Smooth muscle cell (in vitro differentiated cells): ENCODE data around the gene CDC73. TPM values are rescaled to one million over a fixed set of nuclear protein-coding genes. Genes with fewer than 3 reads are reported as not detected.

Experiments
- DNase-seq: peaks from one replicate; lab custom pipeline; 2025; ENCODE audit not compliant: unreplicated experiment; lab: John Stamatoyannopoulos, UW
- H2AFZ ChIP-seq: fragments of 200-600 bp; sonication (generic); 2 replicates; pipeline ENCODE4 v1.6.0; 2016; ENCODE audit warnings: antibody characterized with exemption, low read depth, mild to moderate bottlenecking
- H3F3A ChIP-seq: fragments of 200-600 bp; sonication (generic); 2 replicates; pipeline ENCODE4 v1.6.0; 2017; ENCODE audit warnings: antibody characterized with exemption, low read depth
- H3K27ac ChIP-seq: fragments of 200-600 bp; sonication (generic); 2 replicates; pipeline ENCODE4 v1.5.1; 2016; ENCODE audit warnings: low read depth, mild to moderate bottlenecking
- H3K27me3 ChIP-seq: fragments of 200-600 bp; sonication (generic); 2 replicates; pipeline ENCODE4 v1.6.1; 2016; ENCODE audit warnings: low read depth, mild to moderate bottlenecking
- H3K36me3 ChIP-seq: fragments of 200-600 bp; sonication (generic); 2 replicates; pipeline ENCODE4 v1.5.1; 2016; ENCODE audit warnings: low read depth
- H3K4me1 ChIP-seq: fragments of 200-600 bp; sonication (generic); 2 replicates; pipeline ENCODE4 v1.5.1; 2016; ENCODE audit warnings: low read depth
- H3K4me2 ChIP-seq: fragments of 200-600 bp; sonication (generic); 2 replicates; pipeline ENCODE4 v1.6.0; 2016; ENCODE audit warnings: mild to moderate bottlenecking
- H3K4me3 ChIP-seq: fragments of 200-600 bp; sonication (generic); 2 replicates; pipeline ENCODE4 v1.5.1; 2016; ENCODE audit warnings: mild to moderate bottlenecking
- H3K79me2 ChIP-seq: fragments of 200-600 bp; sonication (generic); 2 replicates; pipeline ENCODE4 v1.6.0; 2016; ENCODE audit warnings: low read depth, mild to moderate bottlenecking
- H3K9ac ChIP-seq: fragments of 200-600 bp; sonication (generic); 2 replicates; pipeline ENCODE4 v1.6.0; 2016; ENCODE audit warnings: low read depth
- H3K9me3 ChIP-seq: fragments of 200-600 bp; sonication (generic); replicated peaks from 2 replicates; pipeline ENCODE4 v1.5.1; 2016; ENCODE audit warnings: low read depth
- H4K20me1 ChIP-seq: fragments of 200-600 bp; sonication (generic); 2 replicates; pipeline ENCODE4 v1.6.0; 2016; ENCODE audit warnings: low read depth
- WGBS: methylation state at CpG from one replicate; pipeline ENCODE4 v1.1.7; 2016; ENCODE audit warnings: low lambda C conversion rate; 5-methylcytosine and 5-hydroxymethylcytosine counted together
- polyA plus RNA-seq: library from polyadenylated mRNA; unstranded; fragments of >200 nt; fragmentation: Nextera tagmentation; extraction: Ambion mirVana; gene quantifications from 2 replicates; pipeline ENCODE4 v1.2.1, GENCODE V29; 2016
- total RNA-seq: library from RNA; depleted of rRNA; stranded (reverse); fragments of >200 nt; gene quantifications from 2 replicates; pipeline ENCODE4 v1.2.3, GENCODE V29; 2014
- TF ChIP-seq, protein P1 (sequence below): fragments of 200-600 bp; sonication (generic); IDR thresholded peaks from 2 replicates; pipeline ENCODE4 v1.5.1; 2017; ENCODE audit warnings: borderline replicate concordance, mild to moderate bottlenecking, antibody characterized with exemption; ENCODE audit not compliant: insufficient read depth, poor library complexity, severe bottlenecking

The CDC73 gene
- total and polyA plus RNA-seq, 2 experiments from 2014 or later, result 28.5 to 32.0 TPM

DNA sequence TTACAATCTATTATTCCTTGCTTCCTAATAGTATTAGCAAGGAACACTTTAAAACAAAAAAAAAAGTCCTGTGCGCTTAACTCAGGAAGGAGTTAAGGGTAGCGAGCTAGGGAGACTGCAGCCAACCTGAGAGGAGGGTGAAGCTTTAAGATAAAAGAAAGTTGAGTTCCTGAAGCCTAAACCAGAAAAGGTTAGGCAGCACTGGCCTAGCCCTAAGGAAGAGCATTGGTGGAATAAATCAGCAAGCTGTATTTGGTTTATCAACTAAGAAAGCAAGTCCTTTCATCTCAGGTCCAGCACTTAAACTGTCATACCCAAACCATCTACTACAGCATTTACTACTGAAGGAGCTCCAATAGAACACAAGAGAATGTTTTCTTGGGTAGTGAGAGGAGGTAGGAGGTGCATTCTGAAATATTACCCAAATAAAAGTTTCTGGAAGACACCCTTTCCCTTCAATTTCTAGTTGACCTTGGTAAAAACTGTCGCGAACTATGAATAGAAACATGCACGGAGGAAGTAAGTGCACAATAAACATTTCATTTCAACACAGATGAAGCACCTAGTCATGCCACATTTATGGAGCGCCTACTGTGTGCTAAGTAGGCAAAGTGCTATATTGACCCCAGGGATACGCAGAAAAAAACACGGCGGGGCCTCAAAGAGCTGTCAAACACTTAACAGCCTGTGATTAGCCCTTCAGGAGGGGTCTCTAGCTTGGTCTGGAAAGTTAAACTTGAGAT lies 17.9 kb upstream of the CDC73 start:
- Histone ChIP-seq H3K36me3 (no peaks in the 10 kb centered on the region), H3K9ac (peak overlapping the region; percentile 88), H3K27me3 (no peaks in the 10 kb centered on the region), H3K4me1 (peaks cover 4% of the 10 kb centered on the region), H3K27ac (peak overlapping the region; percentile 91), H3K4me3 (peak overlapping the region; percentile 91), H3K4me2 (peak overlapping the region; percentile 97), H3K9me3 (no peaks in the 10 kb centered on the region), H3K79me2 (peaks cover 32% of the 10 kb centered on the region), H2AFZ (peak overlapping the region; percentile 98), H4K20me1 (no peaks in the 10 kb centered on the region), H3F3A (peaks cover 16% of the 10 kb centered on the region)
- no peak for DNase-seq
- TF ChIP-seq, protein P1, sequence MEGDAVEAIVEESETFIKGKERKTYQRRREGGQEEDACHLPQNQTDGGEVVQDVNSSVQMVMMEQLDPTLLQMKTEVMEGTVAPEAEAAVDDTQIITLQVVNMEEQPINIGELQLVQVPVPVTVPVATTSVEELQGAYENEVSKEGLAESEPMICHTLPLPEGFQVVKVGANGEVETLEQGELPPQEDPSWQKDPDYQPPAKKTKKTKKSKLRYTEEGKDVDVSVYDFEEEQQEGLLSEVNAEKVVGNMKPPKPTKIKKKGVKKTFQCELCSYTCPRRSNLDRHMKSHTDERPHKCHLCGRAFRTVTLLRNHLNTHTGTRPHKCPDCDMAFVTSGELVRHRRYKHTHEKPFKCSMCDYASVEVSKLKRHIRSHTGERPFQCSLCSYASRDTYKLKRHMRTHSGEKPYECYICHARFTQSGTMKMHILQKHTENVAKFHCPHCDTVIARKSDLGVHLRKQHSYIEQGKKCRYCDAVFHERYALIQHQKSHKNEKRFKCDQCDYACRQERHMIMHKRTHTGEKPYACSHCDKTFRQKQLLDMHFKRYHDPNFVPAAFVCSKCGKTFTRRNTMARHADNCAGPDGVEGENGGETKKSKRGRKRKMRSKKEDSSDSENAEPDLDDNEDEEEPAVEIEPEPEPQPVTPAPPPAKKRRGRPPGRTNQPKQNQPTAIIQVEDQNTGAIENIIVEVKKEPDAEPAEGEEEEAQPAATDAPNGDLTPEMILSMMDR, result no peak
- WGBS, result 49% methylated on average over 9 of the region's 9 CpGs

DNA sequence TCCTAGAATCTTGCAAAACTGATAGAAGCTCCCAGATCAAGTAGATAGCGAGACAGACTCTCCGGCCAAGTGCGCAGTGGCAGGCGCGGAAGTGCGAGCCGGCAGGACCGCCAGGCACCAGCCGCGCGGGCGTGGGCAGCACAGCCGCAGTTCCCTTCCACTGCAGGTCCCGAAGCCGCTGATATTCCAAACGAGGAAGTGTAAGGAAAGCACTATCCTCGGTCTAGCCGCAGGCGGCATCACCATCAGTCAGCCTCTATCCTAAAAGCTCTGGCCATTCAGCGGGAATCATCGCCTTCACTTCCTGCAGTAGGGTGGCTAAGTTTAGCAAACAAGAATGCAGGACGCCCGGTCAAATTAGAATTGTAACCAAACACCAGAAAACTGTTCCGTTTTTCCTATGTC lies 17.3 kb upstream of the CDC73 start:
- TF ChIP-seq, protein P1, result no peak
- Histone ChIP-seq H3K4me1 (peaks cover 4% of the 10 kb centered on the region), H3K4me3 (peak overlapping the region; percentile 91), H3K9me3 (no peaks in the 10 kb centered on the region), H2AFZ (peak overlapping the region; percentile 98), H3K4me2 (peak overlapping the region; percentile 97), H3K27me3 (no peaks in the 10 kb centered on the region), H4K20me1 (no peaks in the 10 kb centered on the region), H3K9ac (peak overlapping the region; percentile 88), H3K27ac (peak overlapping the region; percentile 91), H3K36me3 (no peaks in the 10 kb centered on the region), H3K79me2 (peaks cover 32% of the 10 kb centered on the region), H3F3A (peaks cover 16% of the 10 kb centered on the region)
- WGBS, result under 1% methylated on average over 24 of the region's 24 CpGs
- DNase-seq, result no peak

DNA sequence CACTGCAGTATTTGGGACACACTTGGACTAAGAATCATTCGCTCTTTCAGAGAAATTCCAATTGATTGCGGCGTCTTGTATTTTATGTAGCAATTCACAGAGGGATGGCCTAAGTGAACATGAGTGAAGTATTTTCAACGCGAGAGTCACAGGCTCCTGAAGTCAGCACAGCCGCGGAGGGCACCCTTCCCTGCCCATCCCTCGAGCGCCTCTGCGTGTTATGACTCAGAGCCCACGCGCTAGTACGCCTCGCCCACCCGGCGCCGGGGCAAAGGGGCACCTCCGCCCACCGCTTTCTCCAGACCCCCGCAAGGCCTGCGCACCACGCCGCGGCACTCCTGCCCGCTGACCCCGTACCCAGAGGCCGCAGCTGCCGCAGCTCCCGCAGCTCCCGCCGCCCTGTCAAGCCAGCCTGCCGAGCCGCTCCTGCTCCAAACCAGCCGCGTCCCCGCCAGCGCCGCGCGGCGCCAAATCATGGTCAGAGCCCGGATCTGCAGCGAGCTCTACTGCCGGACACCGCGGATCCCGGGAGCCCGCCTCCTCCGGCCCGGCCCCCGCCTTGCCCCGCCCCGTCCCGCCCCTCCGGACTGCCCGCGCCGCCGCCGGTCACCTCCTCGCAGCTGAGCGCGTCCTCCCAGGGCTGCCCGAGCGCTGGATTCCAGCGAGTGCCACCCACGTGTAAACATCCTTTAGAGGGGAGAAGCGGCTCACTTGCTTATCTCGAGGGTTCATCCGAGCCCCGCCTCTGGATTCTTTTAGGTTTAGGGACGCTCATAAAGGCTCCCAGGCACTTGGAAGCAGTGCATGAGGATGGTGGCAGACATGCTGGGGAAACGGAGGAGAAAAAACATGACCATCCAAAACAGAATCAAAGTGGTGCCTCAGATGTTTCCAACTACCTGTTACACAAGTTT lies 16.7 kb upstream of the CDC73 start, which contains the start of gene GLRX2:
TSS of gene GLRX2 (minus strand) at position 508 of the 914 bp plus-strand sequence. CDS start at position 476, 32 bp downstream.
- Histone ChIP-seq H3K79me2 (peaks cover 32% of the 10 kb centered on the region), H3K27ac (peak within 1 kb of the TSS; percentile 91), H3K4me2 (peak within 1 kb of the TSS; percentile 97), H3K4me1 (peaks cover 4% of the 10 kb centered on the region), H4K20me1 (no peaks in the 10 kb centered on the region), H3K9me3 (no peaks in the 10 kb centered on the region), H3K4me3 (peak within 1 kb of the TSS; percentile 91), H2AFZ (peak within 1 kb of the TSS; percentile 98), H3F3A (peaks cover 16% of the 10 kb centered on the region), H3K36me3 (no peaks in the 10 kb centered on the region), H3K9ac (peak within 1 kb of the TSS; percentile 88), H3K27me3 (no peaks in the 10 kb centered on the region)
- DNase-seq, result peak; percentile 90
- WGBS, result under 1% methylated on average over 57 of the region's 73 CpGs
- TF ChIP-seq, protein P1, result no peak
